HG03196 (cell line): Measurements from ENCODE around the gene WASL.

Experiments used
- ATAC-seq: cut with Tn5 transposase; IDR thresholded peaks from one replicate; pipeline ENCODE4 v1.9.1; 2021; ENCODE audit not compliant: unreplicated experiment

WASL gene

GRCh38 chr7:123695944-123696677 is 52.7 kb downstream of the WASL start:
- ATAC-seq, result no peak

- no peak for ATAC-seq
These were observed 56.3 kb downstream of the WASL start for GRCh38 chr7:123692471-123692877.

GRCh38 chr7:123690550-123690949 is 58.3 kb downstream of the WASL start:
- ATAC-seq, result no peak

- no peak for ATAC-seq
These were observed 59.6 kb downstream of the WASL start for GRCh38 chr7:123689250-123689649.

GRCh38 chr7:123687727-123688126 is 61.1 kb downstream of the WASL start:
- ATAC-seq, result no peak

GRCh38 chr7:123687161-123687560 is 61.6 kb downstream of the WASL start:
- ATAC-seq, result no peak

GRCh38 chr7:123682690-123683089 is 66.1 kb downstream of the WASL start:
- ATAC-seq, result peak; percentile 62

- no peak for ATAC-seq
These were observed 67.2 kb downstream of the WASL start for GRCh38 chr7:123681561-123681960.

GRCh38 chr7:123680580-123680979 is 68.2 kb downstream of the WASL start:
- no peak for ATAC-seq

- ATAC-seq, result no peak
These were observed 69.2 kb downstream of the WASL start for GRCh38 chr7:123679614-123680013.

- ATAC-seq, result no peak
These were observed 71.6 kb downstream of the WASL start for GRCh38 chr7:123677061-123677715.

- ATAC-seq, result no peak
These were observed 73.7 kb downstream of the WASL start for GRCh38 chr7:123675181-123675473.

GRCh38 chr7:123674399-123675180 is 74.2 kb downstream of the WASL start:
- no peak for ATAC-seq

- no peak for ATAC-seq
These were observed 74.9 kb downstream of the WASL start for GRCh38 chr7:123673752-123674398.

GRCh38 chr7:123673137-123673732 is 75.6 kb downstream of the WASL start:
- ATAC-seq, result no peak

GRCh38 chr7:123669485-123669884 is 79.3 kb downstream of the WASL start:
- ATAC-seq, result no peak

GRCh38 chr7:123666492-123666891 is 82.3 kb downstream of the WASL start:
- ATAC-seq, result no peak

GRCh38 chr7:123665896-123666295 is 82.9 kb downstream of the WASL start:
- no peak for ATAC-seq

- no peak for ATAC-seq
These were observed 83.6 kb downstream of the WASL start for GRCh38 chr7:123665157-123665556.

GRCh38 chr7:123663200-123663599 is 85.6 kb downstream of the WASL start:
- no peak for ATAC-seq

GRCh38 chr7:123662755-123663154 is 86.0 kb downstream of the WASL start:
- no peak for ATAC-seq
